Vagina (tissue), 2 donors: Measurements from ENCODE around the gene TAF4B.

Experiments used
- CTCF ChIP-seq, 3 experiments: fragments of 450-650 bp in 2 of 3; fragments of 200-600 bp in 1 of 3; sonication (generic) in 1 of 3; IDR thresholded peaks; one replicate each; pipeline ENCODE4 v1.5.1; 2017 to 2019; ENCODE audit warnings: antibody characterized with exemption in 3 of 3, mild to moderate bottlenecking in 2 of 3, moderate library complexity in 2 of 3
- POLR2A ChIP-seq, 2 donors: fragments of 450-650 bp; IDR thresholded peaks; one replicate each; pipeline ENCODE4 v1.6.1; 2017; ENCODE audit warnings: antibody characterized with exemption in 2 of 2, mild to moderate bottlenecking in 2 of 2, moderate library complexity in 2 of 2
- POLR2AphosphoS5 ChIP-seq, 2 donors: sonication (generic); formaldehyde crosslinking; IDR thresholded peaks; one replicate each; pipeline ENCODE4 v1.9.0; 2017; ENCODE audit warnings: antibody characterized with exemption in 2 of 2, mild to moderate bottlenecking in 2 of 2, low read depth in 1 of 2; ENCODE audit not compliant: insufficient read depth in 1 of 2

GRCh38 chr18:26438980-26439379 is 212.7 kb downstream of the TAF4B start:
- TF ChIP-seq CTCF (IDR thresholded peaks at IDR 0.05) (no peak), POLR2A (IDR thresholded peaks at IDR 0.05) (no peak), POLR2AphosphoS5 (IDR thresholded peaks at IDR 0.05; ENCODE audit: insufficient read depth in 1 of 2, low read depth in 1 of 2) (no peak)
